HG02938 (cell line): ENCODE data around the gene NACC1.

ENCODE experiments used
- ATAC-seq: cut with Tn5 transposase; IDR thresholded peaks from one replicate; pipeline ENCODE4 v1.9.1; 2021; ENCODE audit warnings: mild to moderate bottlenecking, moderate library complexity; ENCODE audit not compliant: unreplicated experiment

NACC1 gene

DNA sequence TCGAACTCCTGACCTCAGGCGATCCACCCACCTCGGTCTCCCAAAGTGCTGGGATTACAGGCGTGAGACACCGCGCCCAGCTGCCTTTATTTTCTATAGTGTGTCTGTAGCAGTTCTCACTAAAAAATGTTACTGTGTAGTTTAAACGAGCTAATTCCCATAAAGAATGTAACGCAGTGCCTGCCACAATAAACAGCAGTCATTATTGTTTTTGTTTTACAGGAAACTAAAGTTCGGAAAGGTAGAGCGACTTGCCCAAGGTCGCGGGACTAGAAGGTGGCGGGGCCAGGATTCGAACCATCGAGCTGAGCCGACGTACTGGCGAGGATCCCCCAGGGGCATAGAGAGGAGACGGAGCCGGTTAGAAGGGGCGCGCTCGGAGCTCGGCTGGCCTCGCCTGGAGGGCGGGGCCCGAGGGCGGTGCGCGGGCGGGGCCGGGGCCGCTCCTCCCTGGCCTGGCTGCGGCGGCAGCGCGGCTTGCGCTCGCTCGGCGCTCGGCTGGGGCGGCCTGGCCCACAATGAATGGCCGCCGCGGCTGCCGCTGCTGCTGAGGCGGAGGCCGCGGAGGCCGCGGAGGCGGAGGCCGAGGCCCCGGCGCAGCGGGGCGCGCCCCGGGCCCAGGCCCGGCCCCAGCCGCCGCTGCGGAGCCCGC, at the start of gene NACC1:
NACC1 (plus strand) TSS at position 493 of the 652 bp plus-strand sequence. CDS start 16,944 bp downstream, outside the sequence.
- peak; percentile 54 for ATAC-seq

DNA sequence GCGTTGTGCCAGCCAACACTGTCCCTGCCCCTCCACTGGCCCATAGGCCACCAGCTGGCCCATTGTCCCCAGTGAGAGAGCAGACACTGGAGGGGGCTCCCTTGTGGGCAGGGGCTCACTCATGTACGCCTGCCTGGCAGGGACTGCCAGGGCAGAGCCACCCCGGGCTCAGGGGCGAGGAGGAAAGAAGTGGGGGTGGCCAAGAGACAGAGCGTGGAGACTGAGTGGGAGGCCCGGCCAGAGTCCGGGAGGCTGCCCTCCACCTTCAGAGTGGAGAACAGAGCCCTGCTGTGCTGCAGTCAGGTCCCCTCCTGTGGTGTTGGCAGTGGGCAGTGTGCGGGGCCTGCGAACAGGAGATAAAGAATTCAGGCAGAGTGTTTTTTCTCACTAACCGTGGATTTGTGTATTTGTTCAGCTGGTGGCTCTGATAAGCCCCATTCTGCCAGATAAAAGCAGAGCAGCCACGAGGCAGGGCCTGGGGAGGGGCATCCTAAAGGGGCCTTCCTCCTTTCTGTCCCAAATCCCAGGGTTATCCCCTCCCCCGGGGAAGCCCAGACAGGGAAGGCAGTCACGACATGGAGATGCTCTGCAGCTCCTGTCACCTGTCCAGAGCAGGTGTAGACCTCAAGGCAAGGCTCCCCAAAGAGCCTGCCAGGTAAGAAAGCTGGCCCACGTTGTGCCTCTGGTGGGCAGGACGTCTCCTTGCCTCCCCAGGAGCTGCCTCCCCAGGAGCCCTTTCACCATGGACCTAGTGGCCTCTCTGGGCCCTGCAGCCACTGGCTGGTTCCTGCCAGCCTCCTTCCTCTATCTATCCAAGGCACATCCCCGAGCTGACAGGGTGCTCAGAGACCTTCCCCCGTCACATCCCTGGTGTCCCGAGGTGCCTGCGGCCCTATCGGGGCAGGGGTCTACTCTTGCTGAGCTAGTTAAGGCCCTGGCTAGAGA, 48.4 kb upstream of the NACC1 start:
- no peak for ATAC-seq

GRCh38 chr19:13070425-13071140, 47.5 kb upstream of the NACC1 start:
- no peak for ATAC-seq

- ATAC-seq, result no peak
Measured at GRCh38 chr19:13071444-13072187, 46.4 kb upstream of the NACC1 start.

- no peak for ATAC-seq
Measured at GRCh38 chr19:13072188-13072908, 45.7 kb upstream of the NACC1 start.

GRCh38 chr19:13073263-13073662, 44.8 kb upstream of the NACC1 start:
- no peak for ATAC-seq

GRCh38 chr19:13074378-13074777, 43.7 kb upstream of the NACC1 start:
- no peak for ATAC-seq

DNA sequence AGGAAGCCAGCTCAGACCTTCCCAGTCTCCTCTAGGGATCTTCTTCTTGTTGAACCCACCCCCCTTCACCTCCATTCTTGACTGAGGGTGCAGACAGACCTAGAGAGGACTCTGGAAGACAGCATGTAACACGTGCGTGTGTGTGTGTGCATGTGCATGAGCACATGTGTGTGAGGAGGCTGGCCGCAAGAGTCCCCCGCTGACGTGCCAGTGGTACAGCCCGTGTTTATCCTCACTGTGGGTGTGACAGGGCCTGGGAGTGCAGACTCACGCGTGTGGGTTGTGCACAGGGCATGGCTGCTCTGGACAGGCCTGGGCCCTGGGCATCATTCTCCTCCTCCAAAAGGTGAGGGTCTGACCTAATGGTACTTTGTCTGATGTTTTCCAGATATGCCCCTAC, 41.7 kb upstream of the NACC1 start:
- ATAC-seq, result no peak

GRCh38 chr19:13076787-13077186, 41.3 kb upstream of the NACC1 start:
- ATAC-seq, result no peak

DNA sequence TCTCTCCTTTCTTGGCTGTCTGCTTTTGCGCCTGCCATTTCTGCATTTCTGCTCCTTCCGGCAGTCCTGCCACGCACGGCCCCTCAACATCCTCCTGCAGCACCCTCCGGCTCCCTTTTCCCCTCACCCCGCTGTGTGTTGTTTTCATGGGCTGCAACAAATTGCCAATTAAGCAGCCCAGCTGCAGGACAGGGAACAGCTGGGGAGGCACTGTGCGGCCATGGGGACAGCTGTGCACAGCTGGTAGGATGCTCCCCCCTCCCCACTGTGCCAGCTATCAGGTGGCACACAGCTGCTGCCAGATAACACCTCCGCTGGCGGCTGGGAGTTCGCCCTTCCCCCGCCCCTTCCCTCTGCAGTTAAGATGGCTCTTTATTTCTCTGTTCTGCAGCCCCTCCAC, 40.8 kb upstream of the NACC1 start:
- ATAC-seq, result no peak

DNA sequence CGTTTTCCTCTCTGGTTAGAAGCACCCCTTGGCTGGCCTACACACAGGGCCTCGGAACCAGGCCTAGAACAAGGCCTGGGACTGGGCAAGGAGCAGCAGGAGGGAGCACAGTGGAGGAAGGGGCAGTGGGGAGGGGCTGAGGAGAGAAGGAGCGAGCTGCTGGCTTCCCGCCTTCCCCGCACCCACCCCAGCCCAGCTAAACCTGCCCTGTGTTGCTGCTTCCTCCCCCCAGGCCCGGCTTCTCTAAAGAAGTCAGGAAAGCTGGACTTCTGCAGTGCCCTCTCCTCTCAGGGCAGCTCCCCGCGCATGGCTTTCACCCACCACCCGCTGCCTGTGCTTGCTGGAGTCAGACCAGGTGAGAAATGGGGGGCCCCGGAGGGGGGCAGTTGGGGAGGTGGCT, 39.7 kb upstream of the NACC1 start:
- ATAC-seq, result no peak

GRCh38 chr19:13078897-13079541, 39.0 kb upstream of the NACC1 start:
- no peak for ATAC-seq

GRCh38 chr19:13079542-13079986, 38.5 kb upstream of the NACC1 start:
- no peak for ATAC-seq

DNA sequence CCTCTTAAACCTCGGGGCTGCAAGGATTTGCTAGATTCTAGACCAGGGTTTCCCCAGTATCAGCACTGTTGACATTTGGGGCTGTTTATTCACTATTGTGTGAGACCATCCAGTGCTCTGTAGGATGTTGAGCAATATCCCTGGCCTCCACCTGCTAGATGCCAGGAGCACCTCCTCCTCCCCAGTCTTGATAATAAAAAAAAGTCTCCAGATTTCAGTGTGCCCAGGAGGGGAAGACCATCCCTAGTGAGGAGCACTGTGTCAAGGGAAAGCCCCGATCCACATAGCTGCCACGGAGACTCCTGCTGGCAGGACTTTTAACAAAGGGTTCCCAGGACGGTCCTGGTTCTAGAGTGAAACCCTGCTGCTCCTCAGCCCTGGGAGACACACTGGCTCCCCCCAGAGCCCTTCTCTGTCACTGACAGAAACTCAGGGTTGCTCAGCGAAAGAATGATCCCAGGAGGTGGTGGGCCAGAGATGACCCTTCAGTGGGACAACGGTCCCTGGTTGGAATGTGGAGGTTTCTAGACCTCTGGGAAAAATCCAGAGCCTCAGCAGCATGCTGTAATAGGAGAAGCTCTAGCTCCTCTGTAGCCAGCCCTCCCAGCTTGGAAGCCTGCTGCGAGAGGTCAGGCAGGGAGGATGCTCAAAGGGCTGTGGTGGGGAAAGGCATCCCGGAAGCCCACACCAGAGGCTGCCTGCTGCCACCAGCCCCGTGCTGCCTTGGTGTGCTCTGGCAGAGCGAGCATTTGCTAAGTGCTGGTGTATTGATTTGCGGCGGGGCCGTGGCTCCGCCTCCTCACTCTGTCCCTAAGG, 35.7 kb upstream of the NACC1 start:
- ATAC-seq, result no peak

GRCh38 chr19:13083008-13083404, 35.1 kb upstream of the NACC1 start:
- ATAC-seq, result no peak

DNA sequence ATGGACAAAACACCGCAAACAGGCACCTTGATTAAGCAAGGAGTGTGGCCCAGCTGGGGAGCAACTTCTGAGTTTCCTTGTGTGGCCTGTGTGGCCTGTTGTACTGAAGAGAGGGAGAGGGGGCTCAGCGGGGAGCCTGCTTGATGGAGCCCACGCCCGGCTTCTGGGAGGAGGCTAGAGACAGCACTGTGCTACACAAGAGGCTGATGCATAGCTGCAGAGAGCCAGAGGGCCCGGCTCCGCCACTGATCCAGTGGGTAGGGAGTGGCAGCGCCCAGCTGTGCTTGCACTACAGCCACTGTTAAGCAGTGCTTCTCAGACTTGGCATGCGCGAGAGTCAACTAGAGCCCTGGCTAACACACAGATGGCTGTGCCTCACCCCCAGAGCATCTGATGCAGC, 34.4 kb upstream of the NACC1 start:
- ATAC-seq, result no peak

GRCh38 chr19:13085666-13086065, 32.4 kb upstream of the NACC1 start:
- ATAC-seq, result no peak

DNA sequence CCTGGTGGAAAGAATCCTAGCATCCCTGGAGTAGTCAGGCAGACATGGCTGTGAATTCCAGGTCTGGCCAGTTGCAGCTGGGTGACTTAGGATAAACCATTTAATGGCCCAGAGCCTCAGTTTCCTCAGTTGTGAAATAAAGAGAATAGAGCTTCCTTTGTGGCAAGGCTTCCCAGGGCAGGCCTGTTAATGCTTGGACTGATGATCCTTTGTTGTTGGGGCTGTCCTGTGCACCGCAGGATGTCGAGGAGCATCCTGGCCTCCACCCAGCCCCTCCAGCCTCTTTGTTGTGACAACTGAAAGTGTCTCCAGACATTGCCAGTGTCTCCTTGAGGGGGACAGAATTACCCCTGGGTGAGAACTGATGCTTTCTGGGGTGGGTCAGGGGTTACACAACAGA, 31.7 kb upstream of the NACC1 start:
- no peak for ATAC-seq

DNA sequence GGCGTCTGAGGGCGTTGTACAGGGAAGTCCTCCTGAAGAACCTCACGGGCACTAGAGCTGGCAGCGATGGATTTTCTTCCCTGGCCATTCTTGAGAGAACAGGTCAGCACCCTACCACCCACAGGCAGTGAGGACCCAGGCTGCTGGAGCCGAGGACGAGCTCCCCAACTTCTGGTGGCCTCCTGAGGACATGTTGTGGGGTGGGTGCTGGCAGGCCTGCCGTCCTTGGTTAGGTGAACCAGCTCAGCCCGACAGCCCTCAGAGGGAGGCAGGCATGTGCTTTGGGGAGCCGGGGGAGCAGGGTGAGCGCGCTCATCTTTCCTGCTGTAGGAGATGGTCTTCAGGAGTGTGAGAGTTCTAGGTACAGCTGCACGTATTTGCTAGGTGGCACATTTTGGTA, 30.8 kb upstream of the NACC1 start:
- no peak for ATAC-seq
